Hepatocyte (in vitro differentiated cells): ENCODE data around the gene COL11A2.

Experiments used
- EZH2 ChIP-seq: fragments of 200-600 bp; sonication (generic); IDR thresholded peaks from 2 replicates; pipeline ENCODE4 v1.6.1; 2016; ENCODE audit warnings: antibody characterized with exemption, mild to moderate bottlenecking, borderline replicate concordance
- TF ChIP-seq, protein P1 (sequence below): fragments of 200-600 bp; sonication (generic); IDR thresholded peaks from 2 replicates; pipeline ENCODE4 v1.5.1; 2016; ENCODE audit warnings: antibody characterized with exemption, mild to moderate bottlenecking; ENCODE audit not compliant: poor library complexity

DNA sequence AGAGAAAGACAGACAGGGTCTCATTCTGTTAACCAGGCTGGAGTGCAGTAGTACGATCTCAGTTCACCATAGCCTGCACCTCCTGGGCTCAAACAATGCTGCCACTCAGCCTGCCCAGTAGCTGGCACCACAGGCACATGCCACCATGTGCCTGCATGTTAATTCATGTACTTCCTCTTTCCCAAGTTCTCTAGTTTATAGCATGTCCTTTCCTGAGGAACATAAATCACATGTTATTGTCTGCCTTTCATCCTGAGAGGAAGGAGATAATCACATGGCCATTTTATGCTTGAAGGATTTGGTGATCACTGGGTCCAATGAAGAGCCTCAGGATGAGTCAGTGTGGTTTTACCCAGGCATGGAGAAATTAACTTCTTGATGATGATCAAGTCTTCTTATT lies 47.9 kb downstream of the COL11A2 start:
- no peak for TF ChIP-seq EZH2
- TF ChIP-seq, protein P1, sequence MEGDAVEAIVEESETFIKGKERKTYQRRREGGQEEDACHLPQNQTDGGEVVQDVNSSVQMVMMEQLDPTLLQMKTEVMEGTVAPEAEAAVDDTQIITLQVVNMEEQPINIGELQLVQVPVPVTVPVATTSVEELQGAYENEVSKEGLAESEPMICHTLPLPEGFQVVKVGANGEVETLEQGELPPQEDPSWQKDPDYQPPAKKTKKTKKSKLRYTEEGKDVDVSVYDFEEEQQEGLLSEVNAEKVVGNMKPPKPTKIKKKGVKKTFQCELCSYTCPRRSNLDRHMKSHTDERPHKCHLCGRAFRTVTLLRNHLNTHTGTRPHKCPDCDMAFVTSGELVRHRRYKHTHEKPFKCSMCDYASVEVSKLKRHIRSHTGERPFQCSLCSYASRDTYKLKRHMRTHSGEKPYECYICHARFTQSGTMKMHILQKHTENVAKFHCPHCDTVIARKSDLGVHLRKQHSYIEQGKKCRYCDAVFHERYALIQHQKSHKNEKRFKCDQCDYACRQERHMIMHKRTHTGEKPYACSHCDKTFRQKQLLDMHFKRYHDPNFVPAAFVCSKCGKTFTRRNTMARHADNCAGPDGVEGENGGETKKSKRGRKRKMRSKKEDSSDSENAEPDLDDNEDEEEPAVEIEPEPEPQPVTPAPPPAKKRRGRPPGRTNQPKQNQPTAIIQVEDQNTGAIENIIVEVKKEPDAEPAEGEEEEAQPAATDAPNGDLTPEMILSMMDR, result no peak
